NCI-H187 treated with DMSO at 0.1 percent for 48 hours (cell line): Measurements from ENCODE around the gene ZCCHC24.
"Not testable (repeated sequence)": the region's sequence is repeated elsewhere in the genome, so short reads cannot be mapped to it uniquely, and the experiment has no call there.

Source experiments
- DNase-seq: peaks from one replicate; lab custom pipeline; 2025; lab: John Stamatoyannopoulos, UW

The ZCCHC24 gene

GRCh38 chr10:79345241-79346011 lies 100.0 kb downstream of the ZCCHC24 start:
- no peak for DNase-seq

GRCh38 chr10:79344502-79345195 lies 100.8 kb downstream of the ZCCHC24 start:
- DNase-seq = peak; percentile 67

- DNase-seq = no peak
Measured at GRCh38 chr10:79342811-79343561, 102.4 kb downstream of the ZCCHC24 start.

GRCh38 chr10:79342295-79342761 lies 103.1 kb downstream of the ZCCHC24 start:
- no peak for DNase-seq

GRCh38 chr10:79340646-79341244 lies 104.7 kb downstream of the ZCCHC24 start:
- DNase-seq = no peak

GRCh38 chr10:79339266-79339665 lies 106.2 kb downstream of the ZCCHC24 start:
- DNase-seq = no peak

- DNase-seq = not testable (repeated sequence)
Measured at GRCh38 chr10:79337783-79338469, 107.5 kb downstream of the ZCCHC24 start.

- DNase-seq = no peak
Measured at GRCh38 chr10:79336739-79337138, 108.7 kb downstream of the ZCCHC24 start.

GRCh38 chr10:79336276-79336675 lies 109.1 kb downstream of the ZCCHC24 start:
- DNase-seq = no peak

GRCh38 chr10:79335470-79336235 lies 109.8 kb downstream of the ZCCHC24 start:
- DNase-seq = no peak

GRCh38 chr10:79335094-79335469 lies 110.3 kb downstream of the ZCCHC24 start:
- DNase-seq = no peak

GRCh38 chr10:79334573-79334972 lies 110.9 kb downstream of the ZCCHC24 start:
- no peak for DNase-seq

- no peak for DNase-seq
Measured at GRCh38 chr10:79333513-79333912, 111.9 kb downstream of the ZCCHC24 start.

- DNase-seq = not testable (repeated sequence)
Measured at GRCh38 chr10:79332610-79333315, 112.7 kb downstream of the ZCCHC24 start.
